Ectodermal cell (in vitro differentiated cells): ENCODE results near the gene STX16.

Experiments
- H3K27ac ChIP-seq: 2 replicates; pipeline ENCODE4 v1.7.0; 2013; ENCODE audit warnings: mild to moderate bottlenecking, low read depth, low read length; ENCODE audit not compliant: insufficient read depth, poor library complexity, severe bottlenecking
- H3K27me3 ChIP-seq: 2 replicates; pipeline ENCODE4 v1.7.0; 2013; ENCODE audit warnings: mild to moderate bottlenecking, low read length; ENCODE audit not compliant: insufficient read depth, control insufficient read depth, poor library complexity, severe bottlenecking
- H3K36me3 ChIP-seq: one replicate; pipeline ENCODE4 v1.7.0; 2013; ENCODE audit warnings: low read length; ENCODE audit not compliant: control insufficient read depth, insufficient read depth
- H3K4me1 ChIP-seq: one replicate; pipeline ENCODE4 v1.7.0; 2013; ENCODE audit warnings: low read length; ENCODE audit not compliant: control insufficient read depth, insufficient read depth
- H3K4me3 ChIP-seq: 2 replicates; pipeline ENCODE4 v1.7.0; 2013; ENCODE audit warnings: low read depth, low read length, control low read depth; ENCODE audit not compliant: insufficient read depth
- H3K9me3 ChIP-seq: 2 replicates; pipeline ENCODE4 v1.7.0; 2013; ENCODE audit warnings: mild to moderate bottlenecking, low read length, moderate library complexity; ENCODE audit not compliant: control insufficient read depth
- WGBS, 2 experiments: methylation state at CpG; one replicate each; pipeline ENCODE4 v1.1.7; 2013; ENCODE audit warnings: missing lambda C conversion rate in 2 of 2; 5-methylcytosine and 5-hydroxymethylcytosine counted together

The STX16 gene

GRCh38 chr20:58618351-58619076, 32.6 kb upstream of the STX16 start:
- Histone ChIP-seq H3K9me3 (no peaks in the 10 kb centered on the region), H3K27me3 (no peaks in the 10 kb centered on the region), H3K27ac (no peak overlapping the region), H3K4me3 (no peak overlapping the region), H3K4me1 (peaks cover 4% of the 10 kb centered on the region), H3K36me3 (no peaks in the 10 kb centered on the region)
- WGBS, 2 experiments = 92 to 94% methylated on average over 12 of the region's 12 CpGs

- Histone ChIP-seq H3K4me1 (peaks cover 4% of the 10 kb centered on the region), H3K27ac (no peak overlapping the region), H3K9me3 (no peaks in the 10 kb centered on the region), H3K36me3 (no peaks in the 10 kb centered on the region), H3K27me3 (no peaks in the 10 kb centered on the region), H3K4me3 (no peak overlapping the region)
- 64 to 66% methylated on average over 22 of the region's 22 CpGs for WGBS, 2 experiments
Observed at GRCh38 chr20:58619077-58619863, 31.8 kb upstream of the STX16 start.

- Histone ChIP-seq H3K27me3 (no peaks in the 10 kb centered on the region), H3K4me1 (peaks cover 4% of the 10 kb centered on the region), H3K4me3 (no peak overlapping the region), H3K27ac (no peak overlapping the region), H3K36me3 (no peaks in the 10 kb centered on the region), H3K9me3 (no peaks in the 10 kb centered on the region)
- 87% methylated on average over 11 of the region's 11 CpGs for WGBS, 2 experiments
Observed at GRCh38 chr20:58619864-58620431, 31.1 kb upstream of the STX16 start.

GRCh38 chr20:58621906-58622548, 29.1 kb upstream of the STX16 start:
- H3K27ac ChIP-seq = no peak overlapping the region
- H3K4me1 ChIP-seq = peaks cover 4% of the 10 kb centered on the region
- no peaks in the 10 kb centered on the region for H3K27me3 ChIP-seq
- 93 to 95% methylated on average over 9 of the region's 9 CpGs for WGBS, 2 experiments
- no peaks in the 10 kb centered on the region for H3K36me3 ChIP-seq
- no peaks in the 10 kb centered on the region for H3K9me3 ChIP-seq
- no peak overlapping the region for H3K4me3 ChIP-seq

- peaks cover 4% of the 10 kb centered on the region for H3K4me1 ChIP-seq
- no peaks in the 10 kb centered on the region for H3K27me3 ChIP-seq
- H3K27ac ChIP-seq = no peak overlapping the region
- H3K36me3 ChIP-seq = no peaks in the 10 kb centered on the region
- WGBS, 2 experiments = 94 to 95% methylated on average over 13 of the region's 13 CpGs
- no peak overlapping the region for H3K4me3 ChIP-seq
- H3K9me3 ChIP-seq = no peaks in the 10 kb centered on the region
Observed at GRCh38 chr20:58622671-58623578, 28.2 kb upstream of the STX16 start.

GRCh38 chr20:58623579-58624473, 27.3 kb upstream of the STX16 start:
- H3K36me3 ChIP-seq = no peaks in the 10 kb centered on the region
- 90 to 92% methylated on average over 29 of the region's 29 CpGs for WGBS, 2 experiments
- H3K9me3 ChIP-seq = no peaks in the 10 kb centered on the region
- no peak overlapping the region for H3K4me3 ChIP-seq
- no peaks in the 10 kb centered on the region for H3K27me3 ChIP-seq
- no peak overlapping the region for H3K27ac ChIP-seq
- peaks cover 4% of the 10 kb centered on the region for H3K4me1 ChIP-seq

- Histone ChIP-seq H3K4me1 (no peaks in the 10 kb centered on the region), H3K4me3 (no peak overlapping the region), H3K27ac (no peak overlapping the region), H3K36me3 (no peaks in the 10 kb centered on the region), H3K27me3 (no peaks in the 10 kb centered on the region), H3K9me3 (no peaks in the 10 kb centered on the region)
- 90 to 95% methylated on average over 10 of the region's 10 CpGs for WGBS, 2 experiments
Observed at GRCh38 chr20:58624687-58625086, 26.4 kb upstream of the STX16 start.

- no peaks in the 10 kb centered on the region for H3K27me3 ChIP-seq
- H3K27ac ChIP-seq = no peak overlapping the region
- no peaks in the 10 kb centered on the region for H3K9me3 ChIP-seq
- no peaks in the 10 kb centered on the region for H3K4me1 ChIP-seq
- H3K36me3 ChIP-seq = no peaks in the 10 kb centered on the region
- H3K4me3 ChIP-seq = no peak overlapping the region
- 90 to 93% methylated on average over 6 of the region's 6 CpGs for WGBS, 2 experiments
Observed at GRCh38 chr20:58625585-58625984, 25.5 kb upstream of the STX16 start.

GRCh38 chr20:58626051-58626450, 25.0 kb upstream of the STX16 start:
- Histone ChIP-seq H3K27me3 (no peaks in the 10 kb centered on the region), H3K4me3 (no peak overlapping the region), H3K36me3 (no peaks in the 10 kb centered on the region), H3K4me1 (no peaks in the 10 kb centered on the region), H3K9me3 (no peaks in the 10 kb centered on the region), H3K27ac (no peak overlapping the region)
- 93% methylated on average over 4 of the region's 4 CpGs for WGBS, 2 experiments
